HUES48 (cell line): Measurements from ENCODE around the gene RMND1.
"Not testable (repeated sequence)": the region's sequence is repeated elsewhere in the genome, so short reads cannot be mapped to it uniquely, and the experiment has no call there.

Experiments
- H3K27ac ChIP-seq: one replicate; pipeline ENCODE4 v1.7.0; 2013; ENCODE audit warnings: low read depth, low read length, inconsistent platforms
- H3K27me3 ChIP-seq: 2 replicates; pipeline ENCODE4 v1.6.1; 2013; ENCODE audit warnings: mild to moderate bottlenecking, low read length; ENCODE audit not compliant: control insufficient read depth, insufficient read depth
- H3K36me3 ChIP-seq: 2 replicates; pipeline ENCODE4 v1.6.1; 2013; ENCODE audit warnings: low read length; ENCODE audit not compliant: control insufficient read depth, insufficient read depth
- H3K4me1 ChIP-seq: 2 replicates; pipeline ENCODE4 v1.6.1; 2013; ENCODE audit warnings: mild to moderate bottlenecking, low read length; ENCODE audit not compliant: control insufficient read depth, insufficient read depth
- H3K4me3 ChIP-seq: 2 replicates; pipeline ENCODE4 v1.5.1; 2013; ENCODE audit warnings: mild to moderate bottlenecking, low read depth, low read length
- H3K9ac ChIP-seq: 2 replicates; pipeline ENCODE4 v1.6.1; 2013; ENCODE audit warnings: mild to moderate bottlenecking, low read depth, low read length, moderate library complexity
- H3K9me3 ChIP-seq: 2 replicates; pipeline ENCODE4 v1.6.1; 2013; ENCODE audit warnings: low read length; ENCODE audit not compliant: control insufficient read depth, insufficient read depth

RMND1 gene

GRCh38 chr6:151370509-151371078 lies 81.3 kb downstream of the RMND1 start:
- Histone ChIP-seq H3K4me1 (peaks cover 19% of the 10 kb centered on the region), H3K27ac (no peak overlapping the region), H3K27me3 (no peaks in the 10 kb centered on the region), H3K36me3 (peaks cover 38% of the 10 kb centered on the region), H3K9me3 (no peaks in the 10 kb centered on the region), H3K4me3 (no peak overlapping the region), H3K9ac (no peak overlapping the region)

- Histone ChIP-seq H3K27me3 (no peaks in the 10 kb centered on the region), H3K9ac (no peak overlapping the region), H3K9me3 (no peaks in the 10 kb centered on the region), H3K36me3 (peaks cover 36% of the 10 kb centered on the region), H3K27ac (no peak overlapping the region), H3K4me1 (no peaks in the 10 kb centered on the region), H3K4me3 (no peak overlapping the region)
Observed at GRCh38 chr6:151365233-151365632, 86.7 kb downstream of the RMND1 start.

- Histone ChIP-seq H3K9ac (no peak overlapping the region), H3K4me3 (no peak overlapping the region)
Observed at GRCh38 chr6:151359486-151359885, 92.4 kb downstream of the RMND1 start.

GRCh38 chr6:151358475-151358874 lies 93.5 kb downstream of the RMND1 start:
- Histone ChIP-seq H3K27me3 (no peaks in the 10 kb centered on the region), H3K27ac (no peak overlapping the region), H3K36me3 (peaks cover 30% of the 10 kb centered on the region), H3K9me3 (no peaks in the 10 kb centered on the region), H3K4me3 (no peak overlapping the region), H3K4me1 (no peaks in the 10 kb centered on the region), H3K9ac (no peak overlapping the region)

More at GRCh38 chr6:151359486-151359885, 92.4 kb downstream of the RMND1 start:
- H3K9me3 ChIP-seq = no peaks in the 10 kb centered on the region
- no peak overlapping the region for H3K27ac ChIP-seq
- H3K27me3 ChIP-seq = no peaks in the 10 kb centered on the region
- peaks cover 30% of the 10 kb centered on the region for H3K36me3 ChIP-seq
- H3K4me1 ChIP-seq = no peaks in the 10 kb centered on the region

- H3K9ac ChIP-seq = no peak overlapping the region
- H3K36me3 ChIP-seq = peaks cover 30% of the 10 kb centered on the region
- H3K27me3 ChIP-seq = no peaks in the 10 kb centered on the region
Observed at GRCh38 chr6:151357758-151358436, 94.0 kb downstream of the RMND1 start.

GRCh38 chr6:151356983-151357382 lies 94.9 kb downstream of the RMND1 start:
- not testable (repeated sequence) for H3K27ac ChIP-seq, H3K4me3 ChIP-seq, H3K4me1 ChIP-seq, H3K27me3 ChIP-seq, H3K9me3 ChIP-seq, H3K9ac ChIP-seq
- H3K36me3 ChIP-seq = peaks cover 30% of the 10 kb centered on the region

More at GRCh38 chr6:151357758-151358436, 94.0 kb downstream of the RMND1 start:
- no peak overlapping the region for H3K27ac ChIP-seq
- no peaks in the 10 kb centered on the region for H3K9me3 ChIP-seq
- H3K4me3 ChIP-seq = no peak overlapping the region
- no peaks in the 10 kb centered on the region for H3K4me1 ChIP-seq
